ENCODE measurements around the gene MTR.

The MTR gene

DNA sequence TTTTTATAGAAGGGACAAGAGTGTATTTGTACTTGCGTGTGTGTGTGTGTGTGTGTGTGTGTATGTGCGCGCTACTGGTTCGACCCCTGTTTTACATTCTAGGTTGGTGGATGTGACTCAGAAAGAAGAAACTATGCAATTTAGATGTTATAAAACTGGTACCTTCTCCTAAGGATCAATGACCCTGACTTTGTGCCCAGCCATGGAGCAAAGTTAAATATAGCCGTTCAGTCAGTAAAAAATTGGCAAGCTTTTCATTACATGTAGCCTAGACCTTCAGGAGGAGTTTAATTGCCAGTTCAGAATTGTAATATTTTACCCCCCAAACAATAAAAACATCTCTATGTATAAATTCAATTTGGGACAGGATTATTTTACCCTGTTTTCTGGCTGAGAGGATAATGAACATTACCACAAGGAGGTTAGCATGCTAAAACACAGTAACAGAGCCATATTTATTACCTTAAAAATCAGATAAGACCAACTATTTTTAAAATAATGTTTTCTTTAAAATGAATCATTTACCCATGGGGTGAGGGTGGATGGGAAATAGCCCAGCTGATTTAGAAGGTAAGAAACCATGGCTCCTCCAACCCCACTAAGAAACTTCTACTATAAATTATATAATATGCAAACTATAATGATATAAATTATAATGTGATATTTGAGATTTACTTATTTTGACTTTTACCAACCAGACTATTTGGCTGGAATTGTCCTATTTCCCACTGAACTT lies 33.5 kb upstream of the MTR start:
- TF ChIP-seq, protein P1, sequence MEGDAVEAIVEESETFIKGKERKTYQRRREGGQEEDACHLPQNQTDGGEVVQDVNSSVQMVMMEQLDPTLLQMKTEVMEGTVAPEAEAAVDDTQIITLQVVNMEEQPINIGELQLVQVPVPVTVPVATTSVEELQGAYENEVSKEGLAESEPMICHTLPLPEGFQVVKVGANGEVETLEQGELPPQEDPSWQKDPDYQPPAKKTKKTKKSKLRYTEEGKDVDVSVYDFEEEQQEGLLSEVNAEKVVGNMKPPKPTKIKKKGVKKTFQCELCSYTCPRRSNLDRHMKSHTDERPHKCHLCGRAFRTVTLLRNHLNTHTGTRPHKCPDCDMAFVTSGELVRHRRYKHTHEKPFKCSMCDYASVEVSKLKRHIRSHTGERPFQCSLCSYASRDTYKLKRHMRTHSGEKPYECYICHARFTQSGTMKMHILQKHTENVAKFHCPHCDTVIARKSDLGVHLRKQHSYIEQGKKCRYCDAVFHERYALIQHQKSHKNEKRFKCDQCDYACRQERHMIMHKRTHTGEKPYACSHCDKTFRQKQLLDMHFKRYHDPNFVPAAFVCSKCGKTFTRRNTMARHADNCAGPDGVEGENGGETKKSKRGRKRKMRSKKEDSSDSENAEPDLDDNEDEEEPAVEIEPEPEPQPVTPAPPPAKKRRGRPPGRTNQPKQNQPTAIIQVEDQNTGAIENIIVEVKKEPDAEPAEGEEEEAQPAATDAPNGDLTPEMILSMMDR (IDR thresholded peaks at IDR 0.05; ENCODE audit: extremely low read depth, missing control alignments), result no peak
- DNase-seq (ENCODE audit: low spot score), result no peak

GRCh38 chr1:236762410-236762809 lies 32.7 kb upstream of the MTR start:
- no peak for DNase-seq (ENCODE audit: low spot score)
- TF ChIP-seq, protein P1 (IDR thresholded peaks at IDR 0.05; ENCODE audit: extremely low read depth, missing control alignments), result no peak

DNA sequence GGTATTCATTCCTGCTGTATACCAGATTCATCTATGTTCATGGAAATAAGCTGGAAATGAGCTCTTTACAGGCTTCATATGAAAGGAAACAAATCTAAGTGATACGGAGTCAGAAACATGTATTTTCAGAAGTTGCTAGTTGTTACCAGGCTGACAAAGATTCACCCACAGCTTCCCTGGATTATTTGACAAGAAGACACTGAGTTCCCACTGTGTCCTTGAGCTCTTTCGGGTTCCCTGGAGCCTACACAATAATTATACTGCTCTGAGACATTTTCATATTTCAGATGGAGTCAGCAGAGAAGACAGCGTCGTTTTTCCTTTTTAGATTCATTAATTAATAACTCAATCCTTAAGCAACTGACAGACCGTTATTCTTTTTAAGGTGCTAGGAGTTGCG lies 29.3 kb upstream of the MTR start:
- DNase-seq (ENCODE audit: low spot score), result no peak
- TF ChIP-seq, protein P1 (IDR thresholded peaks at IDR 0.05; ENCODE audit: extremely low read depth, missing control alignments), result no peak

DNA sequence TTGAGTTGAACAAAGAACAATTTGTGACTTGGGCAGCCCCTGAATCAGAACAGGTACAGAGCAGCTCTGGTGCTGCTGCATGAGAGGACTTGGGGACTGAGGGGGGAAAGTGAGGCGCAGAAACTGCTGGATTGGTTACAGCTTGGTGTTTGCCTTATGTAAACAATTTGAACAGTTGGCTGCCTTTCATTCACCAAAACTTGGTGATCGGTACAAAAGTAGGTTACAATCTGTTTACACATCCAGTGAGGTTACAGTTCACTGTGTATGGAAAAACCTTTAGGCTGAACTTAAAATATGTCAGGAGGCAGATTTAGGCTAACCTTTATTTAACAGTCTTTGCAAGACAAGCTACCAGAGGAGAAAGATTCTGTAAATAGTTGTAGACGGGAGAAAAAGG lies 28.6 kb upstream of the MTR start:
- no peak for DNase-seq (ENCODE audit: low spot score)
- TF ChIP-seq, protein P1 (IDR thresholded peaks at IDR 0.05; ENCODE audit: extremely low read depth, missing control alignments), result no peak

- no peak for DNase-seq (ENCODE audit: low spot score)
- TF ChIP-seq, protein P1 (IDR thresholded peaks at IDR 0.05; ENCODE audit: extremely low read depth, missing control alignments), result no peak
These were observed 27.8 kb upstream of the MTR start for GRCh38 chr1:236767276-236767675.

- no peak for DNase-seq (ENCODE audit: low spot score)
- TF ChIP-seq, protein P1 (IDR thresholded peaks at IDR 0.05; ENCODE audit: extremely low read depth, missing control alignments), result no peak
These were observed 26.5 kb upstream of the MTR start for GRCh38 chr1:236768601-236769000.

- no peak for DNase-seq (ENCODE audit: low spot score)
- TF ChIP-seq, protein P1 (IDR thresholded peaks at IDR 0.05; ENCODE audit: extremely low read depth, missing control alignments), result no peak
These were observed 21.2 kb upstream of the MTR start for GRCh38 chr1:236773919-236774318.
